Liver (tissue), 3 donors: ENCODE results near the gene PACSIN3.

Source experiments
- EGR1 ChIP-seq, 2 donors: IDR thresholded peaks; 2 replicates each; pipeline ENCODE4 v1.6.1; 2016 to 2018; ENCODE audit warnings: antibody characterized with exemption in 2 of 2, low read depth in 2 of 2
- GABPA ChIP-seq, 2 donors: IDR thresholded peaks in 1 of 2; conservative IDR thresholded peaks in 1 of 2; 2 replicates each; pipeline ENCODE4 v1.6.1; 2016; ENCODE audit warnings: antibody characterized with exemption in 2 of 2, mild to moderate bottlenecking in 1 of 2, moderate library complexity in 1 of 2
- JUND ChIP-seq, 2 donors: IDR thresholded peaks; 2 replicates each; pipeline ENCODE4 v1.6.1; 2016; ENCODE audit warnings: antibody characterized with exemption in 2 of 2
- RAD21 ChIP-seq, 2 donors: IDR thresholded peaks; 2 replicates each; pipeline ENCODE4 v1.6.1; 2016; ENCODE audit warnings: antibody characterized with exemption in 2 of 2, mild to moderate bottlenecking in 2 of 2
- RXRA ChIP-seq, 2 donors: IDR thresholded peaks; 2 replicates each; pipeline ENCODE4 v1.6.1; 2017 to 2018; ENCODE audit warnings: antibody characterized with exemption in 2 of 2, mild to moderate bottlenecking in 1 of 2
- TAF1 ChIP-seq: conservative IDR thresholded peaks from 2 replicates; pipeline ENCODE4 v1.6.1; 2016; ENCODE audit warnings: antibody characterized with exemption, mild to moderate bottlenecking
- YY1 ChIP-seq: IDR thresholded peaks from 2 replicates; pipeline ENCODE4 v1.6.1; 2016; ENCODE audit warnings: antibody characterized with exemption, mild to moderate bottlenecking
- TF ChIP-seq, protein P1 (sequence below): IDR thresholded peaks from 2 replicates; pipeline ENCODE4 v1.6.1; 2016; ENCODE audit warnings: antibody characterized with exemption
- TF ChIP-seq, protein P2 (sequence below): fragments of 150-350 bp; IDR thresholded peaks from 2 replicates; pipeline ENCODE4 v1.5.1; 2017; ENCODE audit warnings: improper control_type of control experiment, low read depth, low read length; ENCODE audit not compliant: missing input control
- TF ChIP-seq, protein P3 (sequence below): IDR thresholded peaks from 2 replicates; pipeline ENCODE4 v1.6.1; 2016; ENCODE audit warnings: antibody characterized with exemption
- TF ChIP-seq, protein P4 (sequence below): IDR thresholded peaks from 2 replicates; pipeline ENCODE4 v1.6.1; 2016; ENCODE audit warnings: antibody characterized with exemption, mild to moderate bottlenecking
- donor health status: healthy.
- donor health status: healthy.

DNA sequence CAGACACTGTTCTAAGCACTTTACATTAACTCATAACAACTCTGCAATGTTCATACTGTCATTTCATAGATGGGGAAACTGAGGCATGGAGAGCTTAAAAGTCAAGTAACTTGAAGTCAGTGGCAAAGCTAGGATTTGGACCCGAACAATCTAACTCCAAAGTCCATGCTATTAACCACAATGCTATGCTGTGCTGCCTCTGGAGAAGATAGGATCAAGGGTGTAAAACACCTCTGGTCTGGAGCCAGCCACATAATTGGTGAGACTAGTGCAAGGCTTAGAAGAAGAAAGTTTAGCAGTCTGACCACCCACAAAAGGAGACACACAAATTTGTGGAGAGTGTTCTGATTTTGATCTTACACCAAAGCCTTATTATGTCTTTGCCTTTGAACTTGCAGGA, 53.3 kb downstream of the PACSIN3 start:
- TF ChIP-seq, protein P1, sequence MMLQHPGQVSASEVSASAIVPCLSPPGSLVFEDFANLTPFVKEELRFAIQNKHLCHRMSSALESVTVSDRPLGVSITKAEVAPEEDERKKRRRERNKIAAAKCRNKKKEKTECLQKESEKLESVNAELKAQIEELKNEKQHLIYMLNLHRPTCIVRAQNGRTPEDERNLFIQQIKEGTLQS: no peak
- TF ChIP-seq, protein P2, sequence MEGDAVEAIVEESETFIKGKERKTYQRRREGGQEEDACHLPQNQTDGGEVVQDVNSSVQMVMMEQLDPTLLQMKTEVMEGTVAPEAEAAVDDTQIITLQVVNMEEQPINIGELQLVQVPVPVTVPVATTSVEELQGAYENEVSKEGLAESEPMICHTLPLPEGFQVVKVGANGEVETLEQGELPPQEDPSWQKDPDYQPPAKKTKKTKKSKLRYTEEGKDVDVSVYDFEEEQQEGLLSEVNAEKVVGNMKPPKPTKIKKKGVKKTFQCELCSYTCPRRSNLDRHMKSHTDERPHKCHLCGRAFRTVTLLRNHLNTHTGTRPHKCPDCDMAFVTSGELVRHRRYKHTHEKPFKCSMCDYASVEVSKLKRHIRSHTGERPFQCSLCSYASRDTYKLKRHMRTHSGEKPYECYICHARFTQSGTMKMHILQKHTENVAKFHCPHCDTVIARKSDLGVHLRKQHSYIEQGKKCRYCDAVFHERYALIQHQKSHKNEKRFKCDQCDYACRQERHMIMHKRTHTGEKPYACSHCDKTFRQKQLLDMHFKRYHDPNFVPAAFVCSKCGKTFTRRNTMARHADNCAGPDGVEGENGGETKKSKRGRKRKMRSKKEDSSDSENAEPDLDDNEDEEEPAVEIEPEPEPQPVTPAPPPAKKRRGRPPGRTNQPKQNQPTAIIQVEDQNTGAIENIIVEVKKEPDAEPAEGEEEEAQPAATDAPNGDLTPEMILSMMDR: no peak
- TF ChIP-seq, protein P3, sequence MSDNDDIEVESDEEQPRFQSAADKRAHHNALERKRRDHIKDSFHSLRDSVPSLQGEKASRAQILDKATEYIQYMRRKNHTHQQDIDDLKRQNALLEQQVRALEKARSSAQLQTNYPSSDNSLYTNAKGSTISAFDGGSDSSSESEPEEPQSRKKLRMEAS: no peak
- TF ChIP-seq EGR1 (IDR thresholded peaks at IDR 0.05; ENCODE audit: low read depth in 2 of 2): no peak
- TF ChIP-seq GABPA (IDR thresholded peaks at IDR 0.05 in 1 of 2, conservative IDR thresholded peaks at IDR 0.05 in 1 of 2): no peak
- no peak for TF ChIP-seq RAD21 (IDR thresholded peaks at IDR 0.05)
- TF ChIP-seq JUND (IDR thresholded peaks at IDR 0.05): no peak
- no peak for TF ChIP-seq YY1
- TF ChIP-seq, protein P4, sequence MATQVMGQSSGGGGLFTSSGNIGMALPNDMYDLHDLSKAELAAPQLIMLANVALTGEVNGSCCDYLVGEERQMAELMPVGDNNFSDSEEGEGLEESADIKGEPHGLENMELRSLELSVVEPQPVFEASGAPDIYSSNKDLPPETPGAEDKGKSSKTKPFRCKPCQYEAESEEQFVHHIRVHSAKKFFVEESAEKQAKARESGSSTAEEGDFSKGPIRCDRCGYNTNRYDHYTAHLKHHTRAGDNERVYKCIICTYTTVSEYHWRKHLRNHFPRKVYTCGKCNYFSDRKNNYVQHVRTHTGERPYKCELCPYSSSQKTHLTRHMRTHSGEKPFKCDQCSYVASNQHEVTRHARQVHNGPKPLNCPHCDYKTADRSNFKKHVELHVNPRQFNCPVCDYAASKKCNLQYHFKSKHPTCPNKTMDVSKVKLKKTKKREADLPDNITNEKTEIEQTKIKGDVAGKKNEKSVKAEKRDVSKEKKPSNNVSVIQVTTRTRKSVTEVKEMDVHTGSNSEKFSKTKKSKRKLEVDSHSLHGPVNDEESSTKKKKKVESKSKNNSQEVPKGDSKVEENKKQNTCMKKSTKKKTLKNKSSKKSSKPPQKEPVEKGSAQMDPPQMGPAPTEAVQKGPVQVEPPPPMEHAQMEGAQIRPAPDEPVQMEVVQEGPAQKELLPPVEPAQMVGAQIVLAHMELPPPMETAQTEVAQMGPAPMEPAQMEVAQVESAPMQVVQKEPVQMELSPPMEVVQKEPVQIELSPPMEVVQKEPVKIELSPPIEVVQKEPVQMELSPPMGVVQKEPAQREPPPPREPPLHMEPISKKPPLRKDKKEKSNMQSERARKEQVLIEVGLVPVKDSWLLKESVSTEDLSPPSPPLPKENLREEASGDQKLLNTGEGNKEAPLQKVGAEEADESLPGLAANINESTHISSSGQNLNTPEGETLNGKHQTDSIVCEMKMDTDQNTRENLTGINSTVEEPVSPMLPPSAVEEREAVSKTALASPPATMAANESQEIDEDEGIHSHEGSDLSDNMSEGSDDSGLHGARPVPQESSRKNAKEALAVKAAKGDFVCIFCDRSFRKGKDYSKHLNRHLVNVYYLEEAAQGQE: no peak
- no peak for TF ChIP-seq TAF1
- no peak for TF ChIP-seq RXRA (IDR thresholded peaks at IDR 0.05)
